ENCODE results near the gene SRP72. TPM values are rescaled to one million over a fixed set of nuclear protein-coding genes. Genes with fewer than 3 reads are reported as not detected.

SRP72 gene
- polyA plus RNA-seq, 1 donor (not counting 4 experiments of a cell fraction or from before 2014, with no cell fraction given) = 126 TPM

DNA sequence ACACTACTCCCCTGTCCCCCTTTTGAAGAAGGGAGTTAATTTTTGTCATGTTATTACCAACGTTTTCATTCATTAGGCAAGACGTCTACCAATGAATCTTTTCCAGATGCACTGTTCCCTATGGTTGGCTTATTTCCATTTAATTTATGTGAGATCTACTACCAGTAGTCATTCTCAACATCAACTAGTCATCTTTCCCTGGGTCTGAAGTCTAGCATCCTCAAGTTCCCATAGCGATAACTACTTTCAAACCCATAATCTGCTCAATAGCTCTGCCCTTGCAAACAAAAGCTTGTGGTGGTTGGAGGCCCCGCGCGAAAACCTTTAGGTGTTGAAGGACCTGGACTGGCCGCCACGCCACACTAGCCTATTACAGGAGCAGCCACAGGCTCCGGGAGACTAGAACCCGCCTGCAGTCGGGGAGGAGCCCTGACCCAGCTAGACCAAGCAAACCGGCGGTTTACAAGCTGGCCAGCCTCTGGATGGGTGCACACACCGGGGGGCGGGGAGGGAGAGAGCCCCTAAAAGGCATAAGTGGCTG lies 32.7 kb upstream of the SRP72 start:
- peak overlapping the region; percentile 96 for H2AFZ ChIP-seq (ENCODE audit: control insufficient read depth, low read length)

DNA sequence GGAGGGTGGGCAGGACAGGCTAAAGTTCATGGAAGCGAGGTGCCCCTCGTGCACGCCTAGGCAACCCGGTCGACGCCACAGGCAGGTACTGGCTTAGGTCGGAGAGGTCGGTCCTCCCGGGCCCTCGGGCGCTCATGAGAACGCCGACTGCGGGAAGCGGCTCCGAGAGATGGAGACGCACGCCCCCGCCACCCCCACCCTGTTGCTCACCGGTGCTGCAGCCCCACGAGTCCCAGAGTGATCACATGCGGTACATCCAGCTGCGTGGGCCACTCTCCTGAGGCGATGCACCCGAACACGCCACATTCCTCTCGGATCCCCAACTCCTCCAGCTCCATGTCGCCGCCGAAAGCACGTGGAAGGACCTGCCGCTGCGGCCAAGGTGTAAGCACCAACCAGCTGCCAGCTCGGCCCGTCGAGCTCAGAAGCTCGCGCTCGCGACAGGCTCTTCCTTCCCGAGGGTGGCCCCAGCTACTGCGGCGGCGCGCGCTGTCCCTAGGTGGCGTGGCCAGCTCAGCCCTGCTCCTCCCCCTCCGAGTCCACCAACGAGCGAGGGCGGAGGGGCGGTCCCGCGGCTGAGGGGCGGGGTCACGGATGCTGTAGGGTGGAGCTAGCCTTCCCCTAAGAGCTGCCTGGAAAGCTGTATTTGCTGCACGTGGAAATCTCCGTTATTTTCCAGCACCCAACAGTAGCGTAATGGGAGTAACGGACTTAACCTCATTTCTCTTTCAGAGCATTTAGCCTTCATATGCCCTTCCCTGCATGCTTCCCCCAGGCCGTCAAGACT lies 32.1 kb upstream of the SRP72 start, which contains the start of gene PPAT:
Gene PPAT, minus strand, starts transcription at position 476 of the 787 bp plus-strand sequence. Its CDS starts 138 bp downstream, at position 338.
- peaks cover 87% of the 10 kb centered on the region for H3K79me2 ChIP-seq (ENCODE audit: control insufficient read depth, insufficient read depth, low read length)
- H3K9me1 ChIP-seq (ENCODE audit: control insufficient read depth, extremely low read depth, insufficient read depth, low read length) = no peaks in the 10 kb centered on the region
- peaks cover 4% of the 10 kb centered on the region for H4K20me1 ChIP-seq (ENCODE audit: control insufficient read depth, extremely low read depth, insufficient read depth, low read length)
- H3K27ac ChIP-seq (ENCODE audit: control insufficient read depth, insufficient read depth, low read length) = peak within 1 kb of the TSS; percentile 92
- peak; percentile 78 for DNase-seq (ENCODE audit: low read depth, low spot score)
- H3K36me3 ChIP-seq (ENCODE audit: control insufficient read depth in 2 of 2, extremely low read depth in 1 of 2, insufficient read depth in 2 of 2, low read length in 2 of 2) = no peaks in the 10 kb centered on the region
- H3K27me3 ChIP-seq (ENCODE audit: control insufficient read depth, extremely low read depth, insufficient read depth, low read length) = no peaks in the 10 kb centered on the region
- H3K9ac ChIP-seq (ENCODE audit: control insufficient read depth, extremely low read depth, insufficient read depth, low read length) = peak within 1 kb of the TSS; percentile 92
- TF ChIP-seq, protein P1, sequence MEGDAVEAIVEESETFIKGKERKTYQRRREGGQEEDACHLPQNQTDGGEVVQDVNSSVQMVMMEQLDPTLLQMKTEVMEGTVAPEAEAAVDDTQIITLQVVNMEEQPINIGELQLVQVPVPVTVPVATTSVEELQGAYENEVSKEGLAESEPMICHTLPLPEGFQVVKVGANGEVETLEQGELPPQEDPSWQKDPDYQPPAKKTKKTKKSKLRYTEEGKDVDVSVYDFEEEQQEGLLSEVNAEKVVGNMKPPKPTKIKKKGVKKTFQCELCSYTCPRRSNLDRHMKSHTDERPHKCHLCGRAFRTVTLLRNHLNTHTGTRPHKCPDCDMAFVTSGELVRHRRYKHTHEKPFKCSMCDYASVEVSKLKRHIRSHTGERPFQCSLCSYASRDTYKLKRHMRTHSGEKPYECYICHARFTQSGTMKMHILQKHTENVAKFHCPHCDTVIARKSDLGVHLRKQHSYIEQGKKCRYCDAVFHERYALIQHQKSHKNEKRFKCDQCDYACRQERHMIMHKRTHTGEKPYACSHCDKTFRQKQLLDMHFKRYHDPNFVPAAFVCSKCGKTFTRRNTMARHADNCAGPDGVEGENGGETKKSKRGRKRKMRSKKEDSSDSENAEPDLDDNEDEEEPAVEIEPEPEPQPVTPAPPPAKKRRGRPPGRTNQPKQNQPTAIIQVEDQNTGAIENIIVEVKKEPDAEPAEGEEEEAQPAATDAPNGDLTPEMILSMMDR (optimal IDR thresholded peaks at IDR 0.05 in 1 of 3, IDR thresholded peaks at IDR 0.05 in 1 of 3, conservative IDR thresholded peaks at IDR 0.05 in 1 of 3; ENCODE audit: extremely low read depth in 1 of 3, insufficient read depth in 2 of 3, low read length in 3 of 3) = peak in 1 of 3 experiments; percentile 17
- no peak for TF ChIP-seq EZH2 (IDR thresholded peaks at IDR 0.05; ENCODE audit: low read length)
- dilution Hi-C loops (cut with MboI; ENCODE audit: extremely low pct_ligation_motif_present, low sequenced_read_pairs) = no loop called here
- FAIRE-seq = peak; percentile 49
- peak within 1 kb of the TSS; percentile 96 for H3K4me2 ChIP-seq (ENCODE audit: control insufficient read depth, extremely low read depth, insufficient read depth, low read depth, low read length)
- H3K4me3 ChIP-seq (ENCODE audit: control insufficient read depth in 2 of 3, extremely low read depth in 1 of 3, insufficient read depth in 2 of 3, low read depth in 1 of 3, low read length in 3 of 3) = peak within 1 kb of the TSS; percentile 75 to 99 (median 95)
- H3K9me3 ChIP-seq (ENCODE audit: control insufficient read depth, low read depth, low read length) = no peaks in the 10 kb centered on the region
- peak within 1 kb of the TSS; percentile 96 for H2AFZ ChIP-seq (ENCODE audit: control insufficient read depth, low read length)
- peaks cover 16% of the 10 kb centered on the region for H3K4me1 ChIP-seq (ENCODE audit: control insufficient read depth, extremely low read depth, insufficient read depth, low read length)

More for the DNA sequence above, 32.7 kb upstream of the SRP72 start:
- H3K36me3 ChIP-seq (ENCODE audit: control insufficient read depth in 2 of 2, extremely low read depth in 1 of 2, insufficient read depth in 2 of 2, low read length in 2 of 2) = no peaks in the 10 kb centered on the region
- H3K27me3 ChIP-seq (ENCODE audit: control insufficient read depth, extremely low read depth, insufficient read depth, low read length) = no peaks in the 10 kb centered on the region
- peaks cover 87% of the 10 kb centered on the region for H3K79me2 ChIP-seq (ENCODE audit: control insufficient read depth, insufficient read depth, low read length)
- DNase-seq (ENCODE audit: low read depth, low spot score) (no peak), FAIRE-seq (no peak)
- H3K9me3 ChIP-seq (ENCODE audit: control insufficient read depth, low read depth, low read length) = no peaks in the 10 kb centered on the region
- peak overlapping the region; percentile 92 for H3K27ac ChIP-seq (ENCODE audit: control insufficient read depth, insufficient read depth, low read length)
- H3K9me1 ChIP-seq (ENCODE audit: control insufficient read depth, extremely low read depth, insufficient read depth, low read length) = no peaks in the 10 kb centered on the region
- dilution Hi-C loops (cut with MboI; ENCODE audit: extremely low pct_ligation_motif_present, low sequenced_read_pairs) = no loop called here
- H4K20me1 ChIP-seq (ENCODE audit: control insufficient read depth, extremely low read depth, insufficient read depth, low read length) = peaks cover 4% of the 10 kb centered on the region
- H3K4me3 ChIP-seq (ENCODE audit: control insufficient read depth in 2 of 3, extremely low read depth in 1 of 3, insufficient read depth in 2 of 3, low read depth in 1 of 3, low read length in 3 of 3) = peak overlapping the region; percentile 75 to 99 (median 95)
- peaks cover 16% of the 10 kb centered on the region for H3K4me1 ChIP-seq (ENCODE audit: control insufficient read depth, extremely low read depth, insufficient read depth, low read length)
- TF ChIP-seq, protein P1 (optimal IDR thresholded peaks at IDR 0.05 in 1 of 3, IDR thresholded peaks at IDR 0.05 in 1 of 3, conservative IDR thresholded peaks at IDR 0.05 in 1 of 3; ENCODE audit: extremely low read depth in 1 of 3, insufficient read depth in 2 of 3, low read length in 3 of 3) = no peak
- TF ChIP-seq EZH2 (IDR thresholded peaks at IDR 0.05; ENCODE audit: low read length) = no peak
- peak overlapping the region; percentile 92 for H3K9ac ChIP-seq (ENCODE audit: control insufficient read depth, extremely low read depth, insufficient read depth, low read length)
- peak overlapping the region; percentile 96 for H3K4me2 ChIP-seq (ENCODE audit: control insufficient read depth, extremely low read depth, insufficient read depth, low read depth, low read length)

All from keratinocyte (primary cell).